ENCODE results near the gene ARSB.

The ARSB gene

GRCh38 chr5:78829811-78830527, 155.1 kb downstream of the ARSB start:
- no peak for DNase-seq

- DNase-seq, result no peak
These were observed 157.4 kb downstream of the ARSB start for GRCh38 chr5:78827725-78828124.

GRCh38 chr5:78824831-78825281, 160.3 kb downstream of the ARSB start:
- DNase-seq, result no peak

- no peak for DNase-seq
These were observed 161.9 kb downstream of the ARSB start for GRCh38 chr5:78823196-78823595.

GRCh38 chr5:78821536-78822021, 163.5 kb downstream of the ARSB start:
- DNase-seq, result no peak

GRCh38 chr5:78819707-78820106, 165.4 kb downstream of the ARSB start:
- no peak for DNase-seq

GRCh38 chr5:78819166-78819565, 165.9 kb downstream of the ARSB start:
- no peak for DNase-seq

- DNase-seq, result no peak
These were observed 168.9 kb downstream of the ARSB start for GRCh38 chr5:78816143-78816765.

GRCh38 chr5:78813906-78814530, 171.1 kb downstream of the ARSB start:
- DNase-seq, result no peak

- DNase-seq, result no peak
These were observed 171.8 kb downstream of the ARSB start for GRCh38 chr5:78813286-78813685.

GRCh38 chr5:78811866-78812265, 173.2 kb downstream of the ARSB start:
- no peak for DNase-seq

- DNase-seq, result no peak
These were observed 173.8 kb downstream of the ARSB start for GRCh38 chr5:78811121-78811817.

- no peak for DNase-seq
These were observed 174.8 kb downstream of the ARSB start for GRCh38 chr5:78810098-78810920.

- no peak for DNase-seq
These were observed 175.7 kb downstream of the ARSB start for GRCh38 chr5:78809444-78809843.

- no peak for DNase-seq
These were observed 176.3 kb downstream of the ARSB start for GRCh38 chr5:78808818-78809217.

- DNase-seq, result no peak
These were observed 176.7 kb downstream of the ARSB start for GRCh38 chr5:78808380-78808779.

- DNase-seq, result no peak
These were observed 178.6 kb downstream of the ARSB start for GRCh38 chr5:78806544-78806943.

GRCh38 chr5:78805474-78806124, 179.5 kb downstream of the ARSB start:
- DNase-seq, result no peak

GRCh38 chr5:78804995-78805394, 180.1 kb downstream of the ARSB start:
- DNase-seq, result no peak

- DNase-seq, result no peak
These were observed 181.2 kb downstream of the ARSB start for GRCh38 chr5:78803941-78804340.

- DNase-seq, result no peak
These were observed 181.8 kb downstream of the ARSB start for GRCh38 chr5:78803353-78803752.

- no peak for DNase-seq
These were observed 183.7 kb downstream of the ARSB start for GRCh38 chr5:78801413-78801812.
